Keratinocyte (primary cell): ENCODE data around the gene KATNA1. TPM values are rescaled to one million over a fixed set of nuclear protein-coding genes. Genes with fewer than 3 reads are reported as not detected.

Experiments used
- DNase-seq: peaks from one replicate; pipeline ENCODE4 v3.0.0-alpha.2; 2011; ENCODE audit warnings: low read depth, missing footprints, low spot score
- FAIRE-seq: peaks from 2 replicates; lab custom pipeline; 2011; peaks lifted over from hg19 to GRCh38; lab: Jason Lieb, UNC
- H2AFZ ChIP-seq: 2 replicates; pipeline ENCODE4 v1.6.0; 2012; ENCODE audit warnings: low read length, control low read depth, inconsistent platforms; ENCODE audit not compliant: control insufficient read depth
- H3K27ac ChIP-seq: 2 replicates; pipeline ENCODE4 v1.5.1; 2011; ENCODE audit warnings: low read length; ENCODE audit not compliant: control insufficient read depth, insufficient read depth
- H3K27me3 ChIP-seq: 3 replicates; pipeline ENCODE4 v1.6.0; 2011; ENCODE audit warnings: low read length; ENCODE audit not compliant: control insufficient read depth, insufficient read depth; ENCODE audit errors: extremely low read depth
- H3K36me3 ChIP-seq, 2 experiments: 2 replicates in 1 of 2; 3 replicates in 1 of 2; pipeline ENCODE4 v1.5.1; 2011; ENCODE audit warnings: low read length in 2 of 2, mild to moderate bottlenecking in 1 of 2; ENCODE audit not compliant: control insufficient read depth in 2 of 2, insufficient read depth in 2 of 2; ENCODE audit errors: extremely low read depth in 1 of 2
- H3K4me1 ChIP-seq: 3 replicates; pipeline ENCODE4 v1.5.1; 2011; ENCODE audit warnings: low read length; ENCODE audit not compliant: control insufficient read depth, insufficient read depth; ENCODE audit errors: extremely low read depth
- H3K4me2 ChIP-seq: 3 replicates; pipeline ENCODE4 v1.6.0; 2011; ENCODE audit warnings: low read depth, low read length; ENCODE audit not compliant: control insufficient read depth, insufficient read depth; ENCODE audit errors: extremely low read depth
- H3K4me3 ChIP-seq, 3 experiments: fragments of 200-600 bp in 1 of 3; sonication (generic) in 1 of 3; 2 replicates in 2 of 3; 3 replicates in 1 of 3; pipeline ENCODE4 v1.5.1; 2011 to 2016; ENCODE audit warnings: low read length in 3 of 3, mild to moderate bottlenecking in 3 of 3, control low read depth in 2 of 3, inconsistent platforms in 1 of 3, low read depth in 1 of 3, mixed read lengths in 1 of 3, mixed run types in 1 of 3, moderate library complexity in 1 of 3; ENCODE audit not compliant: control insufficient read depth in 2 of 3, insufficient read depth in 2 of 3; ENCODE audit errors: extremely low read depth in 1 of 3
- H3K79me2 ChIP-seq: 2 replicates; pipeline ENCODE4 v1.6.0; 2012; ENCODE audit warnings: low read length; ENCODE audit not compliant: control insufficient read depth, insufficient read depth
- H3K9ac ChIP-seq: 3 replicates; pipeline ENCODE4 v1.6.0; 2011; ENCODE audit warnings: low read length; ENCODE audit not compliant: control insufficient read depth, insufficient read depth; ENCODE audit errors: extremely low read depth
- H3K9me1 ChIP-seq: 3 replicates; pipeline ENCODE4 v1.6.0; 2011; ENCODE audit warnings: low read length; ENCODE audit not compliant: control insufficient read depth, insufficient read depth; ENCODE audit errors: extremely low read depth
- H3K9me3 ChIP-seq: 2 replicates; pipeline ENCODE4 v1.5.1; 2012; ENCODE audit warnings: low read depth, low read length; ENCODE audit not compliant: control insufficient read depth
- H4K20me1 ChIP-seq: 3 replicates; pipeline ENCODE4 v1.6.0; 2011; ENCODE audit warnings: low read length; ENCODE audit not compliant: control insufficient read depth, insufficient read depth; ENCODE audit errors: extremely low read depth
- CTCF ChIP-seq, 3 experiments: IDR thresholded peaks in 1 of 3; conservative IDR thresholded peaks in 1 of 3; optimal IDR thresholded peaks in 1 of 3; 2 replicates in 2 of 3; 3 replicates in 1 of 3; pipeline versions ENCODE3 to v1.5.1; 2011; ENCODE audit warnings: low read length in 3 of 3, mild to moderate bottlenecking in 3 of 3, moderate library complexity in 2 of 3, control low read depth in 1 of 3, inconsistent platforms in 1 of 3; ENCODE audit not compliant: insufficient read depth in 2 of 3; ENCODE audit errors: extremely low read depth in 1 of 3
- EZH2 ChIP-seq: IDR thresholded peaks from one replicate; pipeline ENCODE4 v1.6.1; 2012; ENCODE audit warnings: inconsistent platforms, mild to moderate bottlenecking, low read length, moderate library complexity
- dilution Hi-C: fragments of 300-500 bp; cut with MboI; formaldehyde crosslinking; loops from one replicate; pipeline ENCODE4 v1.7.0; 2020; ENCODE audit warnings: low sequenced_read_pairs; ENCODE audit not compliant: extremely low pct_ligation_motif_present
- polyA plus RNA-seq, 5 experiments: library from polyadenylated mRNA; depleted of rRNA in 3 of 5; stranded (reverse) in 3 of 5; stranded (forward) in 1 of 5; unstranded in 1 of 5; fragments of >200 nt; gene quantifications; 1 replicate in 1 of 5; 2 replicates in 3 of 5; 3 replicates in 1 of 5; pipeline versions ENCODE4 v1.2.1 to v1.2.3, GENCODE V29; 2011 to 2012; ENCODE audit warnings: missing spikeins in 2 of 5, low read depth in 1 of 5, low replicate concordance in 1 of 5

The KATNA1 gene
- polyA plus RNA-seq, 1 donor (not counting 4 experiments of a cell fraction or from before 2014, with no cell fraction given), result 36.8 TPM

GRCh38 chr6:149560736-149561135 is 87.8 kb downstream of the KATNA1 start:
- H3K4me3 ChIP-seq, result no peak overlapping the region
- H3K4me1 ChIP-seq, result peaks cover 19% of the 10 kb centered on the region
- no peaks in the 10 kb centered on the region for H3K27me3 ChIP-seq
- H4K20me1 ChIP-seq, result no peaks in the 10 kb centered on the region
- DNase-seq (no peak), FAIRE-seq (no peak)
- H3K27ac ChIP-seq, result no peak overlapping the region
- H3K9me3 ChIP-seq, result no peaks in the 10 kb centered on the region
- H3K4me2 ChIP-seq, result no peak overlapping the region
- H3K79me2 ChIP-seq, result no peaks in the 10 kb centered on the region
- dilution Hi-C loops, result no loop called here
- no peak overlapping the region for H2AFZ ChIP-seq
- TF ChIP-seq CTCF (optimal IDR thresholded peaks at IDR 0.05 in 1 of 3, IDR thresholded peaks at IDR 0.05 in 1 of 3, conservative IDR thresholded peaks at IDR 0.05 in 1 of 3; ENCODE audit: extremely low read depth in 1 of 3, insufficient read depth in 2 of 3, low read length in 3 of 3) (peak; percentile 31 to 50 (median 40)), EZH2 (no peak)
- H3K36me3 ChIP-seq, result no peaks in the 10 kb centered on the region
- H3K9me1 ChIP-seq, result no peaks in the 10 kb centered on the region
- H3K9ac ChIP-seq, result no peak overlapping the region

GRCh38 chr6:149559389-149559788 is 89.1 kb downstream of the KATNA1 start:
- dilution Hi-C loops, result no loop called here
- H3K27ac ChIP-seq, result no peak overlapping the region
- H3K9ac ChIP-seq, result no peak overlapping the region
- no peaks in the 10 kb centered on the region for H4K20me1 ChIP-seq
- H2AFZ ChIP-seq, result no peak overlapping the region
- FAIRE-seq, result no peak
- DNase-seq, result no peak
- no peak overlapping the region for H3K4me2 ChIP-seq
- TF ChIP-seq CTCF (optimal IDR thresholded peaks at IDR 0.05 in 1 of 3, IDR thresholded peaks at IDR 0.05 in 1 of 3, conservative IDR thresholded peaks at IDR 0.05 in 1 of 3; ENCODE audit: extremely low read depth in 1 of 3, insufficient read depth in 2 of 3, low read length in 3 of 3), result no peak
- TF ChIP-seq EZH2, result no peak
- no peaks in the 10 kb centered on the region for H3K9me3 ChIP-seq
- no peak overlapping the region for H3K4me3 ChIP-seq
- H3K27me3 ChIP-seq, result no peaks in the 10 kb centered on the region
- H3K4me1 ChIP-seq, result peaks cover 13% of the 10 kb centered on the region
- no peaks in the 10 kb centered on the region for H3K36me3 ChIP-seq
- no peaks in the 10 kb centered on the region for H3K9me1 ChIP-seq
- no peaks in the 10 kb centered on the region for H3K79me2 ChIP-seq
